Measurements from ENCODE around the gene SLC5A11.

- TF ChIP-seq CTCF (IDR thresholded peaks at IDR 0.05) (no peak), EZH2 (IDR thresholded peaks at IDR 0.05; ENCODE audit: borderline replicate concordance, insufficient read depth, low read depth, low read length, poor library complexity, severe bottlenecking) (no peak)
Measured at GRCh38 chr16:24858219-24859041, 12.7 kb downstream of the SLC5A11 start.

All from B cell (primary cell).